CD4-positive, alpha-beta T cell treated with Interleukin-17A for 4 hours (primary cell): ENCODE results near the gene KRT34.
"Not testable (repeated sequence)": the region's sequence is repeated elsewhere in the genome, so short reads cannot be mapped to it uniquely, and the experiment has no call there.

Experiments used
- DNase-seq: peaks from one replicate; pipeline ENCODE4 v3.0.0-alpha.2; 2020; ENCODE audit warnings: mixed read lengths

The KRT34 gene

GRCh38 chr17:41403404-41404023 is 21.4 kb upstream of the KRT34 start:
- DNase-seq: no peak

- no peak for DNase-seq
These were observed 20.1 kb upstream of the KRT34 start for GRCh38 chr17:41402161-41402560.

DNA sequence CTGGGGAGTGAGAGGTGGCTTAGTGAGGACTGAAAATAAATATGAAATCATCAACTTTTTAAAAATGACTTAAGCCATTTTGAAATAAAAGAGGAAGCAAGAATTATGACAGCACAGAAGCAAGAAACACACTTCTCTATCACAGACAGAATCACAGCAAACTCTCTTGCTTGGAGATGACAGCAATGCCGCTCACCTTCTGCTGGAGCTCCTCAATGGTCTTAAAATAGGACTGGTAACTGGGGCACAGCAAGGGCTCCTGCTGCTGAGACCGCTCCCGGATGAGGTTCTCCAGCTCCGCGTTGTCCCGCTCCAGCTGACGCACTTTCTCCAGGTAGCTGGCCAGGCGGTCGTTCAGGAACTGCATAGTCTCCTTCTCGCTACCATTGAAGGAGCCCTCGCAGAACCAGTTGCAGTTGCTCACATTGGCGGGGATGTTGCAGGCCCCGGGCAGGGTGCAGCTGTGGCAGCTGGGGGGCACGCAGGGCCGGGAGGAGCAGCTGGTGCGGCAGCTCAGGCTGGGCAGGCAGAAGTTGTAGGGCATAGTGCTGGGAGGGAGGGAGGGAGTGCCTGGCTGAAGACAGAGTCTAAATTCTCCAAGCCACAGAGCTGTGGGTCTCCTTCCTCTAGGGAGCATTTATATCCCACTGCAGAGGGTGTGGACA is 15.0 kb upstream of the KRT34 start, which contains the start of gene KRT31:
KRT31 (minus strand) TSS at position 613 of the 665 bp plus-strand sequence; CDS start at position 544, 69 bp downstream.
- no peak for DNase-seq

DNA sequence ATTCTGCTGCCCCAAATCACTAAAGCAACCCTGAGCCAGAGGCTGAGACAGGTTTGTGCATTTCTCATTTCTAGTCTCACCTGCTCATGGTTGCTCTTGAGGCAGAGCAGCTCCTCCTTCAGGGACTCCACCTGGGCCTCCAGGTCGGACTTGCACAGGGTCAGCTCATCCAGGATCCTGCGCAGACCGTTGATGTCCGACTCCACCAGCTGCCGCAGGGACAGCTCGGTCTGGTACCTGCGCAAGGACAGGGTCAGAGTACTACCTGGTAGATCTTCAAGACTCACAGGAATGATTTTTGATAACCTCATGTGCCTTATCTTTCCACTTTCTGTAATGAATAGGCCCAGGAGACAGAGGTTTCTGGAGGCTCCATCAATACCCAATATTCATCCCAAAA is 14.2 kb upstream of the KRT34 start:
- no peak for DNase-seq

GRCh38 chr17:41395611-41396010 is 13.5 kb upstream of the KRT34 start:
- DNase-seq: no peak

- DNase-seq: not testable (repeated sequence)
These were observed 12.9 kb upstream of the KRT34 start for GRCh38 chr17:41395044-41395443.

- no peak for DNase-seq
These were observed 12.3 kb upstream of the KRT34 start for GRCh38 chr17:41394254-41394996.

DNA sequence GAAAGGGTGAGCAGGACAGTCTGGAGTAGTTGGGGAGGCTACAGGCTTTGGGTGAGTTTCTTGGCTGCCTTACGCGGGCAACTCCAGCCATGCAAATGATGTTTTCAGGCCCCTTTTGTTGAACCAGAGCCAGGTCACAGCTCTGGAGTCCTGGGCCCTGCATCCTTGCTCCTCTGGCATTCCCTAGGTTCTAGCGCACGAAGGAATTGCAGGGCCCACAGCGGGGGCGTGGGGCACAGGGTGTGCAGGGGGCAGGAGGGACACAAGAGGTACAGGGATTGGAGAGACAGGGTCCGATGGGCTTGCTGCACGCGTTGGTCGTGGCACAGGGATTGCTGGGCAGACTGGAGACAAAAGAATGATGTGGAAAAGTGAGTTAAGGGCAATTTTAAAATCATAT is 11.7 kb upstream of the KRT34 start:
- DNase-seq: no peak

DNA sequence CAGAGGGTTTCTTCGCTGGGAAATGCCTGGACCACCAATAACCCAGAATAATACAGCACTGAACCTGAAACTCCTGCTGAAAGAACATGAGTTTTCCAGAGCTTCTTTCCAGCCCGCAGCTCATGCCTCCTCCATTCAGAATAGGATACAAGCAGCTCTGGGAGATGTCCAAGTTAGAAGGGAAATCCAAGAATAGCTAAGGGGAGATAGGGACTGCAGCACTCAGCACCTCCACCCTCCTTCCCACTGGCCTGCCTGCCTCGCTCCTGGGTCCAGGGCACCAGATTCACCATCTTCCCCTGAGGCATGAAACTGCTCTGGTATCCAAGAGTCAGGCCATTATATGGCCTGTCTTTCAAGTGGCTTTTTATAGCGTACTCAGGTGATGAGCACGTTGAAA is 11.2 kb upstream of the KRT34 start:
- DNase-seq: no peak

GRCh38 chr17:41392278-41392677 is 10.2 kb upstream of the KRT34 start:
- DNase-seq: no peak

DNA sequence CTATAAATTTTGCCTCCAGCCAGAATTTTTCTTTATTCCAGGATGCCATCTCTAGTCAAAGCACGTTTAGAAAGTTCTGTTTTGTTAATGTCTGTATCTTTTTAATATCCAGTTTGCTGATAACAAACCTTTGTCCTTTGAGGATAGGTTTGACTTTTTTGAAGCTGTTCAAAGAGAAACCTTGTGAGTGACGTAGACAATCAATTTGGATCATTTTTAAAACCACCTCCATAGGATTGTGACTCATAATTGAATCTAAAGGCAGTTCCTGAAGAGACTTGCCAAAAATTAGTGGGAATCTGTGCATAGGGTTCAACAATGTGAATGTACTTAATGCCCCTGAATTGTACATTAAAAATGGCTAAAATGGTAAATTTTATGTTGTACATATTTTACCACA is 9.4 kb upstream of the KRT34 start:
- no peak for DNase-seq

DNA sequence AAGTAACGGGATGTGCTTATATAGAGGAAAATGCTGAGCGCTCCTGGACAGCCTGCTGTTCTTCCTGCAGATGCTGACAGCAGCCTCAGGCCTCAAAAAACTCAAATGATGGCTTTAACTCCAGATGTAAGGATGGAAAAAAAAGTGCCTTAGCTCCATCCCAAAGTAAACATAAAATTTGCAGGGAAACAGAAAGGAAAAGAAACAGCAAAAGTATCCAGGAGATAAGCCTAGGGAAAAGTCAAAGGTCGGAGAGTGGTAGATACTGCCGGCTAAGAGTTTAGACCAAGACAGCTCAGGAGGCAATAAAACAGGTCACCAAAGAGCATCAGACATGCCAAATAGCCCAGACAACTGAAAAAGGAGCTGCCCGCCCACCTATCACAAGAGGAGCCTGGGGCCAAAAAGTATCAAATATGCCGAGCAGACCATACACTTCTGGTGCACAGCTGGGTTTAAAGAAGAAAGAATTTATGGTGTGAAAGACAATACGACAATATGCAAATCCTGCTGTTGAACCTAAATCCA is 8.4 kb upstream of the KRT34 start:
- DNase-seq: no peak

GRCh38 chr17:41387670-41388069 is 5.6 kb upstream of the KRT34 start:
- DNase-seq: no peak

GRCh38 chr17:41386227-41386626 is 4.1 kb upstream of the KRT34 start:
- DNase-seq: no peak

- DNase-seq: no peak
These were observed 1.6 kb upstream of the KRT34 start for GRCh38 chr17:41383690-41384089.

DNA sequence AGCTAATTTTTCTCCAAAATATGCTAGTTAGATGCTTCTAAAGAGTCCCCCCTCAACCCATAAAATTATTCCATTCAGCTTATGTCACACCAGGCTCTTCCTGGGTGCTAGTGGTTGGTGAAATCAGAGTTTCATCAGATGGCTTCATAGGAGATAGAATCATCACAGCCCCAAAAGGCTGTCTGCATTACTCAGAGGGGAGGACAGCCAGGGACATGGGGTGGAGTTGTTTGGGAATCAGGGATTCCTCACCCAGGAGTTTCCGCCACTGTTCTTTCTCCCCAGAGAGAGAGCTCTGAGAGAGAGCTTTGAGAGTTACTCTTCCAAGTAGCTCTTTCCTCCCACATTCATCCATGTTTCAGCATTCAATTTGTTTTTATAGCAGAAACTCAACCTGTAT is 288 bp upstream of the KRT34 start:
- DNase-seq: no peak

- not testable (repeated sequence) for DNase-seq
These were observed 2.0 kb downstream of the KRT34 start for GRCh38 chr17:41380091-41380490.

DNA sequence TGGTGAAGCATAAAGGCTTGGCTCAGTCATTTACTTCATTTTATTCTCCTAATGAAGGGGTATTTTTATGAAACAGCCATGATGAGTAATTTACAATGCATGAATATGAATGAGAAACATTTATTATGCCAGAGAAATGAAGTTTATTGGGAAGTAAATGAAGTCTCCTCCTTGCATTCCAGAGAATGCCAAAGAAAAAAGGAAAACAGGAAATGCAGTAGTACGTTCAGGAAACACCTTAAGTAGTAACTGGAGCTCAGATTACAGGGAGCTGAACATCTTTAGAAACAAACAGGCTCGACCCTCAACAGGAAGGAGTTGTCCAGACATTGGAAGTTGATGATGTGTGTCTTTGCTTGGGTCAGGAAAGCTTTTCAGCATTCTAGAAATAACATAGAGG is 4.6 kb downstream of the KRT34 start:
- DNase-seq: no peak

- DNase-seq: no peak
These were observed 12.4 kb downstream of the KRT34 start, which contains the start of gene KRT33B for GRCh38 chr17:41369713-41370112. KRT33B (minus strand) TSS chr17:41369813; CDS start chr17:41369750, 63 bp downstream.

DNA sequence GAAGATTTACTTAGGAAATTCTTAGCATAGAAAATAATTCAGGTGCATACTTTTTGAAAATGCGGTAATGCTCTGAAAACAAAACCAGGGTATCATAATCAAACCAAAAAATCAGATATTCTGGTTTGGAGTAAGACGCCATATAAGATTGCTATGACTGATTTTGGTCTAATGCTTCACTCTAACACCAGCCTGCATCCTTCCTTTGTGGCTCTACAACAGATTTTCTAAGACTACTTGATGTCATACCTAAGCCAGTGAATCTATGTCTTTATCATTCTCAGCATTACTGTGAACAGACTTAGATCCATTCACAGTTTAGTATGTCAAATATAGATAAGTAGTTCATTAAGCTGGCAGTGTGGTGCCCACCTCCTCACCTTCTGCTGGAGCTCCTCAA is 13.1 kb downstream of the KRT34 start:
- no peak for DNase-seq

DNA sequence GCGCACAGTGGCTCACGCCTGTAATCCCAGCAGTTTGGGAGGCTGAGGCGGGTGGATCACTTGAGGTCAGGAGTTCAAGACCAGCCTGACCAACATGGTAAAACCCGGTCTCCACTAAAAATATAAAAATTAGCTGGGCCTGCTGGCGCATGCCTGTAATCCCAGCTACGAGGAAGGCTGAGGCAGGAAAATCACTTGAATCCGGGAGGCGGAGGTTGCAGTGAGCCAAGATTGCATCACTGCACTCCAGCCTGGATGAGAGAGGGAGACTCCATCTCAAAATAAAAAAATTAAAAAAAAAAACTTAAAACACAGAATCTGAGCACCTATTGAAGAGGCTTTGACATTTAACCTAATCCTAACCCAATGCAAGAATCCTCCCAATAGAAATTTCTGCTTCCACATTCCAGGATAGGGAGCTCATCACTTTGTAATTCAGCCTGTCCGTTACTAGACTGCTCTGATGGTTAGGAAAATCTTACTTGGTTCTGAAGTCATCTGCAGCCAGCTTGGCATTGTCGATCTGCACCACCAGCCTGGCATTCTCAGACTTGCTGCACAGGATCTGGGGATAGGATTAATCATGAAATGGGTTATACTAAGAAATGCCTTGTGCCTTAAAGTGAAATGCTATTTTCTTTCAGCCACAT is 14.6 kb downstream of the KRT34 start:
- no peak for DNase-seq

- DNase-seq: no peak
These were observed 16.0 kb downstream of the KRT34 start for GRCh38 chr17:41366070-41366469.

DNA sequence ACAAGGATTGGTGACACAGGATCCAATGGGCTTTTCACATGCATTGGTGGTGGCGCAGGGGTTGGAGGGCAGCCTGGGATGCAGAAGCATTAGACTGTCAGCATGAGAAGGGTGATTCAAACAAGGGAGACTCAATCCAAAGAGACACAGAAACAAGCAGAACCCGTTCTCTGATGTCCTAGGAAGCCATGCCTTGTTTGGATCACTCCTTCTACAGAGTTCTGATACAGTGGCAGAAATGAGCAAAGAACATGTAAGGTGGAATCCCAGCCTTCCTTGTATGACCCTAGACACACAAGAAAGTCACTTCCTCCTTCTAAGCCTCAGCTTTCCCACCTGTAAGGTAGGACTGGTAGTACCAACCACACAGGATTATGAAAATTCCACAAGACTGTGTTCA is 18.2 kb downstream of the KRT34 start:
- DNase-seq: no peak
